ENCODE results near the gene IMPA2.

- TF ChIP-seq CTCF (IDR thresholded peaks at IDR 0.05) = no peak
- no peak for TF ChIP-seq POLR2A (IDR thresholded peaks at IDR 0.05)
- no peak for TF ChIP-seq POLR2AphosphoS5 (IDR thresholded peaks at IDR 0.05)
- no peak for TF ChIP-seq EP300 (IDR thresholded peaks at IDR 0.05)
These were observed 30.5 kb upstream of the IMPA2 start for GRCh38 chr18:11950824-11951223.
